Thoracic aorta (tissue), 2 donors: ENCODE data around the gene HPN. TPM values are rescaled to one million over a fixed set of nuclear protein-coding genes. Genes with fewer than 3 reads are reported as not detected.
"Not testable (repeated sequence)": the region's sequence is repeated elsewhere in the genome, so short reads cannot be mapped to it uniquely, and the experiment has no call there.

Experiments
- ATAC-seq: fragments of 150-250 bp; one replicate; pipeline ENCODE4 v1.8.0; 2017; ENCODE audit warnings: low read depth; ENCODE audit not compliant: insufficient number of reproducible peaks, low FRiP score
- DNase-seq: peaks from one replicate; pipeline ENCODE4 v3.0.0-alpha.2; 2020; ENCODE audit warnings: low spot score
- H3K27ac ChIP-seq, 2 donors: fragments of 200-600 bp; sonication (generic); 1 replicate in 1 of 2; 2 replicates in 1 of 2; pipeline ENCODE4 v1.5.1; 2016; ENCODE audit warnings: mild to moderate bottlenecking in 2 of 2, moderate library complexity in 2 of 2
- H3K27me3 ChIP-seq: fragments of 200-600 bp; sonication (generic); replicated peaks from 2 replicates; pipeline ENCODE4 v1.6.0; 2016; ENCODE audit warnings: mild to moderate bottlenecking; ENCODE audit not compliant: insufficient read depth
- H3K36me3 ChIP-seq: fragments of 200-600 bp; sonication (generic); one replicate; pipeline ENCODE4 v1.5.1; 2016
- H3K4me1 ChIP-seq, 2 donors: fragments of 200-600 bp; sonication (generic); 1 replicate in 1 of 2; 2 replicates in 1 of 2; pipeline versions ENCODE4 v1.5.1 to v1.6.0; 2016; ENCODE audit warnings: low read depth in 2 of 2, mild to moderate bottlenecking in 1 of 2; ENCODE audit not compliant: control insufficient read depth in 1 of 2
- H3K4me3 ChIP-seq: fragments of 200-600 bp; sonication (generic); 2 replicates; pipeline ENCODE4 v1.5.1; 2016; ENCODE audit warnings: mild to moderate bottlenecking
- H3K9me3 ChIP-seq: fragments of 200-600 bp; sonication (generic); 2 replicates; pipeline ENCODE4 v1.5.1; 2016
- CTCF ChIP-seq: fragments of 200-600 bp; sonication (generic); IDR thresholded peaks from one replicate; pipeline ENCODE4 v1.5.1; 2019; ENCODE audit warnings: antibody characterized with exemption
- total RNA-seq, 2 donors: library from RNA; depleted of rRNA; stranded (reverse); fragments of >200 nt; gene quantifications; one replicate each; pipeline versions ENCODE4 v1.1.0 to v1.2.3, GENCODE V29; 2016

HPN gene
- total RNA-seq, 2 donors from 2014 or later, result 0.35 to 5.4 TPM

- ATAC-seq (no peak), DNase-seq (no peak)
- H3K36me3 ChIP-seq, result no peaks in the 10 kb centered on the region
- peak overlapping the region; percentile 100 for H3K27ac ChIP-seq
- H3K4me1 ChIP-seq, result peaks cover 3 to 60% of the 10 kb centered on the region in 2 donors
- no peaks in the 10 kb centered on the region for H3K27me3 ChIP-seq
- H3K4me3 ChIP-seq, result peak overlapping the region; percentile 95
- TF ChIP-seq CTCF, result no peak
- H3K9me3 ChIP-seq, result no peaks in the 10 kb centered on the region
Measured at GRCh38 chr19:35000647-35001501, 40.6 kb upstream of the HPN start.

DNA sequence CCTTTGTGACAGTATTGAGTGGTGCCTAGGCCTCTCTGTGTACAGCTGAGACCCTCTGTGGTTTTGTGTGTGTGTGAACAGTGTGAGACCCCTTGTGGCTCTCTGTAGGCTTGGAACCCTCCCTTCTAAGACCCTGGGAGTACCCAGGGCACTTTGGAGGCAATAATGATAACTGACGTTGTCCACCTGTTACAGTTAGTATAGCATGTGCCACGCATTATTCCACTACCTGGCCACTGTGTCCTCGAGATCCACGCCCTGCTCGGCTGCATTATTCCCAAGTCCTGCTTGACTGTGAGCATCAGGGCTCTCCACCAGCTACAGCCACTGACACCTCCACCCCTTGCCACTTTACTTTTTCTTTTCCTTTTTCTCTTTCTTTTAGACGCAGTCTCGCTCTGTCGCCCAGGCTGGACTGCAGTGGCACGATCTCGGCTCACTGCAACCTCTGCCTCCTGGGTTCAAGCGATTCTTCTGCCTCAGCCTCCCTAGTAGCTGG is 39.4 kb upstream of the HPN start:
- Histone ChIP-seq H3K4me1 (peaks cover under 1 to 50% of the 10 kb centered on the region in 2 donors), H3K27me3 (no peaks in the 10 kb centered on the region)
- no peak for ATAC-seq

DNA sequence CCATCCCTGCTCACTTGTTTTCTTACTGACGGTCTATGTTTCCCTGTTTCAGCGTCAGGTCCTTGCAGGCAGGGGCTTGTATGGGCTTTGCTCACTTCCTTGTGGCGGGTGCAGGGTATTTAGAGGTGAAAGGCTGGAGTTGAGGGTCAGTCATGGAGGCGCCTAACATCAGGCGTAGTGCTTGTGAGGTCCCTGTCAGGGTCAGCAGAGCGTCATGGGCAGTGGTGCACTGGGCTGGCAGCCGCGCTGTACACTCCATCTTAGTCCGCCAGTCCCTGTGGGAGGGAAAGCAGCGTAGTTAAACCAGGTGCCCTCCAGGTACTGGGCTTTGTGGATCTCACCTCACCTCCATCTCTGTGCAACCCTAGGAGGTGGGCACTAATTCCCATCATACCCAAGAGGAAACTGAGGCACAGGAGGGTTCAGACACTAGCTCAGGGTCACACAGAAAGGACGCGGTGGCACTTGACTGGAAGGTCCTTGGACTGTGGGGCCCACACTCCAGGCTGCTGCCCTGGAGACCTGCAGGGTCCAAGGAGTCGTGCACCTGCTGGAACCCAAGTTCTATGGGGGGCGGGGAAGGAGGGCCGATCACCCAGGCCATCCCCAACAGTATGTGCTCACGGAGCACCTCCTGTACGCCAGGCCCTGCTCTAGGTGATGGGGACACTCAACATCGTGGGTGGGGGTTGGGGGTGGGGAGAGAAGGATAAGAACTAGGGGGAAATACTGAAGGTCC is 36.8 kb upstream of the HPN start:
- Histone ChIP-seq H3K4me3 (no peak overlapping the region), H3K27me3 (no peaks in the 10 kb centered on the region), H3K9me3 (no peaks in the 10 kb centered on the region), H3K36me3 (peaks cover 8% of the 10 kb centered on the region), H3K27ac (no peak overlapping the region), H3K4me1 (peaks cover 0 to 30% of the 10 kb centered on the region in 2 donors)
- TF ChIP-seq CTCF, result no peak
- ATAC-seq (no peak), DNase-seq (no peak)

More for the DNA sequence above, 39.4 kb upstream of the HPN start:
- Histone ChIP-seq H3K27ac (no peak overlapping the region), H3K36me3 (no peaks in the 10 kb centered on the region), H3K9me3 (no peaks in the 10 kb centered on the region), H3K4me3 (no peak overlapping the region)
- TF ChIP-seq CTCF, result no peak
- no peak for DNase-seq

GRCh38 chr19:35005256-35005977 is 36.1 kb upstream of the HPN start:
- ATAC-seq (no peak), DNase-seq (no peak)
- H3K27ac ChIP-seq, result peak overlapping the region in 1 of 2 donors; percentile 9
- no peak overlapping the region for H3K4me3 ChIP-seq
- no peaks in the 10 kb centered on the region for H3K27me3 ChIP-seq
- H3K4me1 ChIP-seq, result peaks cover 0 to 30% of the 10 kb centered on the region in 2 donors
- no peaks in the 10 kb centered on the region for H3K9me3 ChIP-seq
- no peak for TF ChIP-seq CTCF
- peaks cover 14% of the 10 kb centered on the region for H3K36me3 ChIP-seq

- H3K4me1 ChIP-seq, result peaks cover 0 to 30% of the 10 kb centered on the region in 2 donors
- not testable (repeated sequence) for H3K4me3 ChIP-seq, H3K27me3 ChIP-seq, H3K9me3 ChIP-seq, ATAC-seq, DNase-seq
- peaks cover 18% of the 10 kb centered on the region for H3K36me3 ChIP-seq
- peak overlapping the region in 1 of 2 donors; percentile 9 for H3K27ac ChIP-seq
Measured at GRCh38 chr19:35006007-35006341, 35.5 kb upstream of the HPN start.
